Measurements from ENCODE around the gene PAX8. TPM values are rescaled to one million over a fixed set of nuclear protein-coding genes. Genes with fewer than 3 reads are reported as not detected.
A peak's percentile ranks its signal among the peaks of the same experiment; 100 is the strongest.

Gene PAX8
- total and polyA plus RNA-seq, 10 of the 15 experiments (the other 5 are each of a cell fraction or from before 2014, with no cell fraction given): 0.16 to 2.5 (median 0.97) TPM

DNA sequence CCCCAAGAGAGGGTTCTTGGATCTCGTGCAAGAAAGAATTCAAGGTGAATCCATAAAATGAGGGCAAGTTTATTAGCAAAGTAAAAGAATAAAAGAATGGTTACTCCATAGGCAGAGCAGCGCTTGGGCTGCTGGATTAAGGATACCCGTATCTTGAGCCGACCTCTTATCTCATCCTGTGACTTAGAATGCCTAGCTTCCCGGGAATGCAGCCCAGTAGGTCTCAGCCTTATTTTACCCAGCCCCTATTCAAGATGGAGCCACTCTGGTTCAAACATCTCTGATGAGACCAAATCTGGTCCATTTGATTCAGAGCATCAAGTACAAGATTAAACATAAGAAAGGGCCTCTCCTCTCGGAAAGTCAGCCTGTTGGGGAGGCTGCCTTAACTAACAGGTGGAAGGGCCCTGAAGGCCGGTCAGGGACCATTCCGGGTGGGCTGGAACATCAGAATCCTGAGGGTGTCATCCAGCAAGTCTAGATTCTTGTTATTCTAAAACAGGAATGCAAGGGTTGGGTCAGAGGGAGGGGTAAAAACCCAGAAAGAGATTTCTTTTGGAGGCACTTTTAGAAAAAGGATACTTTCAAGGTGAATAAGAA, 99.2 kb downstream of the PAX8 start (continued):
- no peak for TF ChIP-seq RFX5 (IDR thresholded peaks at IDR 0.05; ENCODE audit: low read depth, low read length)
- TF ChIP-seq EED (IDR thresholded peaks at IDR 0.05; ENCODE audit: low read depth): no peak
- TF ChIP-seq ZNF207 (IDR thresholded peaks at IDR 0.05; ENCODE audit: borderline replicate concordance): no peak
- TF ChIP-seq CREB1 (IDR thresholded peaks at IDR 0.05; ENCODE audit: low read depth): no peak
- no peak for TF ChIP-seq MEF2A (IDR thresholded peaks at IDR 0.05; ENCODE audit: insufficient read depth, low read depth, low read length)
- TF ChIP-seq, protein P1, sequence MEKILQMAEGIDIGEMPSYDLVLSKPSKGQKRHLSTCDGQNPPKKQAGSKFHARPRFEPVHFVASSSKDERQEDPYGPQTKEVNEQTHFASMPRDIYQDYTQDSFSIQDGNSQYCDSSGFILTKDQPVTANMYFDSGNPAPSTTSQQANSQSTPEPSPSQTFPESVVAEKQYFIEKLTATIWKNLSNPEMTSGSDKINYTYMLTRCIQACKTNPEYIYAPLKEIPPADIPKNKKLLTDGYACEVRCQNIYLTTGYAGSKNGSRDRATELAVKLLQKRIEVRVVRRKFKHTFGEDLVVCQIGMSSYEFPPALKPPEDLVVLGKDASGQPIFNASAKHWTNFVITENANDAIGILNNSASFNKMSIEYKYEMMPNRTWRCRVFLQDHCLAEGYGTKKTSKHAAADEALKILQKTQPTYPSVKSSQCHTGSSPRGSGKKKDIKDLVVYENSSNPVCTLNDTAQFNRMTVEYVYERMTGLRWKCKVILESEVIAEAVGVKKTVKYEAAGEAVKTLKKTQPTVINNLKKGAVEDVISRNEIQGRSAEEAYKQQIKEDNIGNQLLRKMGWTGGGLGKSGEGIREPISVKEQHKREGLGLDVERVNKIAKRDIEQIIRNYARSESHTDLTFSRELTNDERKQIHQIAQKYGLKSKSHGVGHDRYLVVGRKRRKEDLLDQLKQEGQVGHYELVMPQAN (conservative IDR thresholded peaks at IDR 0.05): no peak
- TF ChIP-seq SUPT20H (IDR thresholded peaks at IDR 0.05; ENCODE audit: borderline replicate concordance, control insufficient read depth, low read depth, low read length): no peak
- no peak for TF ChIP-seq EGR1 (IDR thresholded peaks at IDR 0.05; ENCODE audit: borderline replicate concordance in 1 of 2, low read depth in 2 of 2, low read length in 2 of 2)
- TF ChIP-seq, protein P2, sequence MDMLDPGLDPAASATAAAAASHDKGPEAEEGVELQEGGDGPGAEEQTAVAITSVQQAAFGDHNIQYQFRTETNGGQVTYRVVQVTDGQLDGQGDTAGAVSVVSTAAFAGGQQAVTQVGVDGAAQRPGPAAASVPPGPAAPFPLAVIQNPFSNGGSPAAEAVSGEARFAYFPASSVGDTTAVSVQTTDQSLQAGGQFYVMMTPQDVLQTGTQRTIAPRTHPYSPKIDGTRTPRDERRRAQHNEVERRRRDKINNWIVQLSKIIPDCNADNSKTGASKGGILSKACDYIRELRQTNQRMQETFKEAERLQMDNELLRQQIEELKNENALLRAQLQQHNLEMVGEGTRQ (IDR thresholded peaks at IDR 0.05; ENCODE audit: borderline replicate concordance, low read depth, low read length): no peak

DNA sequence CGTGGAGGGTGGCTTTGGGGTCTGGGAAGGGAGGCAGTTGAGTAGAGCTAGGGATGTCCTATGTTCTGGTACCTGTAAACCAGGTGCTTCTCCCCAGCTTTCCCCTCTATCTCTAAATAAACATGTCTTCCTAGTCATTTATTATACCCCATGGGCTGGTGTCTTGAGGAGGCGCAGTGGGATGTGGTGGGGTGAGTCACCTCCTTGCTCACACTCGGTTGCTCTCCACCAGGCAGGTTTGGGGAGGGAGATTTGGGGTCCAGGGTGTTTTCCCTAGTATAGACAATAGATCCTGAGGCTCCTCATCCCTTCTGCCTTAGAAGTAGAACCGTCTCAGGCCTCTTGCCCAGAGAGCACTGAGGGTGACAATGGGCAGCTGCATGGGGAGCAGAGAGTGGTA, 99.8 kb downstream of the PAX8 start:
- Histone ChIP-seq H3K4me3 (0 out of 2 replicates have a peak overlapping the region, but pooled peaks have one; percentile 4), H3K4me1 (ENCODE audit: control insufficient read depth, insufficient read depth, low read length) (peaks cover 33% of the 10 kb centered on the region), H4K20me1 (ENCODE audit: control insufficient read depth, insufficient read depth) (peaks cover 25% of the 10 kb centered on the region), H3K36me3 (ENCODE audit: control insufficient read depth in 2 of 2, insufficient read depth in 2 of 2, low read length in 1 of 2) (peaks cover 16 to 22% of the 10 kb centered on the region in 2 experiments), H3K27ac (ENCODE audit: control insufficient read depth, insufficient read depth) (peak overlapping the region; percentile 35; the same call in 1 of the 2 replicates), H3K4me2 (ENCODE audit: control insufficient read depth, insufficient read depth) (peak overlapping the region; percentile 70), H3K27me3 (replicated peaks in 1 of 2; ENCODE audit: control insufficient read depth in 2 of 2, insufficient read depth in 2 of 2, low read length in 1 of 2) (no peaks in the 10 kb centered on the region), H3K9ac (ENCODE audit: control insufficient read depth, insufficient read depth, low read length) (peak overlapping the region; percentile 32; the same call in 1 of the 2 replicates), H3K79me2 (ENCODE audit: control insufficient read depth, insufficient read depth, low read length) (peaks cover 93% of the 10 kb centered on the region), H2AFZ (ENCODE audit: control insufficient read depth, low read depth, low read length) (no peak overlapping the region), H3K9me3 (replicated peaks; ENCODE audit: control insufficient read depth, insufficient read depth, low read length) (no peaks in the 10 kb centered on the region)
- no peak for FAIRE-seq
- no peak for DNase-seq (ENCODE audit: low read depth, low spot score)
- ChIA-PET SMC1A (ENCODE audit: uncharacterized antibody, unreplicated experiment) (no interaction called here), CTCF (interaction anchor here (13.8 kb wide), 1 partner anchor 42 kb away, joined by 195 read pairs; no protein-coding TSS in a partner anchor), RAD21 (ENCODE audit: unreplicated experiment) (interaction anchor here (1.6 kb wide), 1 partner anchor 41 kb away, joined by 4 read pairs; no protein-coding TSS in a partner anchor), POLR2A (no interaction called here)
- in situ Hi-C loops (cut with MboI) (no loop called here), intact Hi-C loops (cut with micrococcal nuclease; ENCODE audit: unreplicated experiment) (no loop called here)
- WGBS (ENCODE audit: insufficient coverage, insufficient replicate concordance, low lambda C conversion rate, missing lambda C conversion rate): 44% methylated on average over 4 of the region's 4 CpGs
- ATAC-seq: no peak
- BruUV-seq (replicated peaks): no TSS peak
- TF ChIP-seq ZNF622 (IDR thresholded peaks at IDR 0.05): no peak
- TF ChIP-seq SREBF2 (IDR thresholded peaks at IDR 0.05; ENCODE audit: low read length): no peak
- TF ChIP-seq, protein P3, sequence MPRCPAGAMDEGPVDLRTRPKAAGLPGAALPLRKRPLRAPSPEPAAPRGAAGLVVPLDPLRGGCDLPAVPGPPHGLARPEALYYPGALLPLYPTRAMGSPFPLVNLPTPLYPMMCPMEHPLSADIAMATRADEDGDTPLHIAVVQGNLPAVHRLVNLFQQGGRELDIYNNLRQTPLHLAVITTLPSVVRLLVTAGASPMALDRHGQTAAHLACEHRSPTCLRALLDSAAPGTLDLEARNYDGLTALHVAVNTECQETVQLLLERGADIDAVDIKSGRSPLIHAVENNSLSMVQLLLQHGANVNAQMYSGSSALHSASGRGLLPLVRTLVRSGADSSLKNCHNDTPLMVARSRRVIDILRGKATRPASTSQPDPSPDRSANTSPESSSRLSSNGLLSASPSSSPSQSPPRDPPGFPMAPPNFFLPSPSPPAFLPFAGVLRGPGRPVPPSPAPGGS (IDR thresholded peaks at IDR 0.05; ENCODE audit: borderline replicate concordance, insufficient read depth, low read depth, low read length, poor library complexity, severe bottlenecking): no peak
- TF ChIP-seq HDAC6 (IDR thresholded peaks at IDR 0.05; ENCODE audit: unreplicated experiment): no peak
- TF ChIP-seq RBBP5 (conservative IDR thresholded peaks at IDR 0.05): no peak
- TF ChIP-seq, protein P4, sequence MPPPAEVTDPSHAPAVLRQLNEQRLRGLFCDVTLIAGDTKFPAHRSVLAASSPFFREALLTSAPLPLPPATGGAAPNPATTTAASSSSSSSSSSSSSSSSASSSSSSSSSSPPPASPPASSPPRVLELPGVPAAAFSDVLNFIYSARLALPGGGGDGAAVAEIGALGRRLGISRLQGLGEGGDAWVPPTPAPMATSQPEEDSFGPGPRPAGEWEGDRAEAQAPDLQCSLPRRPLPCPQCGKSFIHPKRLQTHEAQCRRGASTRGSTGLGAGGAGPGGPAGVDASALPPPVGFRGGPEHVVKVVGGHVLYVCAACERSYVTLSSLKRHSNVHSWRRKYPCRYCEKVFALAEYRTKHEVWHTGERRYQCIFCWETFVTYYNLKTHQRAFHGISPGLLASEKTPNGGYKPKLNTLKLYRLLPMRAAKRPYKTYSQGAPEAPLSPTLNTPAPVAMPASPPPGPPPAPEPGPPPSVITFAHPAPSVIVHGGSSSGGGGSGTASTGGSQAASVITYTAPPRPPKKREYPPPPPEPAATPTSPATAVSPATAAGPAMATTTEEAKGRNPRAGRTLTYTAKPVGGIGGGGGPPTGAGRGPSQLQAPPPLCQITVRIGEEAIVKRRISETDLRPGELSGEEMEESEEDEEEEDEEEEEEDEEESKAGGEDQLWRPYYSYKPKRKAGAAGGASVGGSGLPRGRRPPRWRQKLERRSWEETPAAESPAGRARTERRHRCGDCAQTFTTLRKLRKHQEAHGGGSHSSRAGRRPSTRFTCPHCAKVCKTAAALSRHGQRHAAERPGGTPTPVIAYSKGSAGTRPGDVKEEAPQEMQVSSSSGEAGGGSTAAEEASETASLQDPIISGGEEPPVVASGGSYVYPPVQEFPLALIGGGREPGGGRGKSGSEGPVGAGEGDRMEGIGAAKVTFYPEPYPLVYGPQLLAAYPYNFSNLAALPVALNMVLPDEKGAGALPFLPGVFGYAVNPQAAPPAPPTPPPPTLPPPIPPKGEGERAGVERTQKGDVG (CRISPR knock-in tag; IDR thresholded peaks at IDR 0.05): no peak

All from GM12878 (cell line).